WTC11 (cell line): ENCODE data around the gene LMCD1.

Experiments
- NFYB ChIP-seq: sonication (generic); formaldehyde crosslinking; conservative IDR thresholded peaks from 2 replicates; pipeline ENCODE4 v1.8.0; 2022; ENCODE audit warnings: low read depth, missing genetic modification reagents
- TCF7 ChIP-seq: sonication (generic); formaldehyde crosslinking; IDR thresholded peaks from 2 replicates; pipeline ENCODE4 v1.8.0; 2022; ENCODE audit warnings: mild to moderate bottlenecking, low read depth, missing genetic modification reagents, moderate library complexity
- ZNF232 ChIP-seq: sonication (generic); formaldehyde crosslinking; IDR thresholded peaks from 2 replicates; pipeline ENCODE4 v1.8.0; 2022; ENCODE audit warnings: mild to moderate bottlenecking, missing genetic modification reagents
- TF ChIP-seq, protein P1 (sequence below): fragments of 200-600 bp; IDR thresholded peaks from 2 replicates; pipeline ENCODE4 v1.8.0; 2022; ENCODE audit warnings: antibody characterized with exemption
- TF ChIP-seq, protein P2 (sequence below): sonication (generic); formaldehyde crosslinking; IDR thresholded peaks from 2 replicates; pipeline ENCODE4 v1.8.1; 2023; ENCODE audit warnings: mild to moderate bottlenecking, missing genetic modification reagents, moderate library complexity
- TF ChIP-seq, protein P3 (sequence below): sonication (generic); formaldehyde crosslinking; IDR thresholded peaks from 2 replicates; pipeline ENCODE4 v1.8.1; 2022; ENCODE audit warnings: missing genetic modification reagents, borderline replicate concordance

DNA sequence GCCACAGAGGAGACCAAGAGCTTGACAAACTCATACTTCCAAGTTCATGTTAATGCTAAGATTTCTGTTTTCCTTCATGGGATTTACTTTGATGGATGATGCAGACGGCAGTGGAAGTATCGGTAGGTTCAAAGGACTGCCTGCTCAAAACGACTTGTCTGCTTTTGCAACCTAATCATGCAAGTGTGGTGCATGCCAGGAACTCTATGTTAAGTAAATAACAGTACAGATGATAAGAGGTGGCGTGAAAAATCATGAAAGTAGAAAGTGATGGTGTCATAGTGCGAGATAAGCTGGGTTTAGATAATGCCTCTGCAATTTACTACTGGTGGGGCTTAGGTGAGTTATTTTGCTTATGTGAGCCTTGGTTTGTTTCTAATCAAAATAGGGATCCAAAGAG lies 14.7 kb upstream of the LMCD1 start:
- TF ChIP-seq, protein P1, sequence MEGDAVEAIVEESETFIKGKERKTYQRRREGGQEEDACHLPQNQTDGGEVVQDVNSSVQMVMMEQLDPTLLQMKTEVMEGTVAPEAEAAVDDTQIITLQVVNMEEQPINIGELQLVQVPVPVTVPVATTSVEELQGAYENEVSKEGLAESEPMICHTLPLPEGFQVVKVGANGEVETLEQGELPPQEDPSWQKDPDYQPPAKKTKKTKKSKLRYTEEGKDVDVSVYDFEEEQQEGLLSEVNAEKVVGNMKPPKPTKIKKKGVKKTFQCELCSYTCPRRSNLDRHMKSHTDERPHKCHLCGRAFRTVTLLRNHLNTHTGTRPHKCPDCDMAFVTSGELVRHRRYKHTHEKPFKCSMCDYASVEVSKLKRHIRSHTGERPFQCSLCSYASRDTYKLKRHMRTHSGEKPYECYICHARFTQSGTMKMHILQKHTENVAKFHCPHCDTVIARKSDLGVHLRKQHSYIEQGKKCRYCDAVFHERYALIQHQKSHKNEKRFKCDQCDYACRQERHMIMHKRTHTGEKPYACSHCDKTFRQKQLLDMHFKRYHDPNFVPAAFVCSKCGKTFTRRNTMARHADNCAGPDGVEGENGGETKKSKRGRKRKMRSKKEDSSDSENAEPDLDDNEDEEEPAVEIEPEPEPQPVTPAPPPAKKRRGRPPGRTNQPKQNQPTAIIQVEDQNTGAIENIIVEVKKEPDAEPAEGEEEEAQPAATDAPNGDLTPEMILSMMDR, result no peak
- no peak for TF ChIP-seq NFYB (CRISPR knock-in tag)
- no peak for TF ChIP-seq ZNF232 (CRISPR knock-in tag)
- TF ChIP-seq TCF7 (CRISPR knock-in tag), result no peak
- TF ChIP-seq, protein P2, sequence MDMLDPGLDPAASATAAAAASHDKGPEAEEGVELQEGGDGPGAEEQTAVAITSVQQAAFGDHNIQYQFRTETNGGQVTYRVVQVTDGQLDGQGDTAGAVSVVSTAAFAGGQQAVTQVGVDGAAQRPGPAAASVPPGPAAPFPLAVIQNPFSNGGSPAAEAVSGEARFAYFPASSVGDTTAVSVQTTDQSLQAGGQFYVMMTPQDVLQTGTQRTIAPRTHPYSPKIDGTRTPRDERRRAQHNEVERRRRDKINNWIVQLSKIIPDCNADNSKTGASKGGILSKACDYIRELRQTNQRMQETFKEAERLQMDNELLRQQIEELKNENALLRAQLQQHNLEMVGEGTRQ (CRISPR knock-in tag), result no peak
- TF ChIP-seq, protein P3, sequence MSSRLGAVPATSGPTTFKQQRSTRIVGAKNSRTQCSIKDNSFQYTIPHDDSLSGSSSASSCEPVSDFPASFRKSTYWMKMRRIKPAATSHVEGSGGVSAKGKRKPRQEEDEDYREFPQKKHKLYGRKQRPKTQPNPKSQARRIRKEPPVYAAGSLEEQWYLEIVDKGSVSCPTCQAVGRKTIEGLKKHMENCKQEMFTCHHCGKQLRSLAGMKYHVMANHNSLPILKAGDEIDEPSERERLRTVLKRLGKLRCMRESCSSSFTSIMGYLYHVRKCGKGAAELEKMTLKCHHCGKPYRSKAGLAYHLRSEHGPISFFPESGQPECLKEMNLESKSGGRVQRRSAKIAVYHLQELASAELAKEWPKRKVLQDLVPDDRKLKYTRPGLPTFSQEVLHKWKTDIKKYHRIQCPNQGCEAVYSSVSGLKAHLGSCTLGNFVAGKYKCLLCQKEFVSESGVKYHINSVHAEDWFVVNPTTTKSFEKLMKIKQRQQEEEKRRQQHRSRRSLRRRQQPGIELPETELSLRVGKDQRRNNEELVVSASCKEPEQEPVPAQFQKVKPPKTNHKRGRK (CRISPR knock-in tag), result no peak
